Activated CD4-positive, alpha-beta T cell treated with anti-CD3 and anti-CD28 coated beads for 36 hours (primary cell): Measurements from ENCODE around the gene SUPT20HL1. TPM values are rescaled to one million over a fixed set of nuclear protein-coding genes. Genes with fewer than 3 reads are reported as not detected.
"Not testable (repeated sequence)": the region's sequence is repeated elsewhere in the genome, so short reads cannot be mapped to it uniquely, and the experiment has no call there.

ENCODE experiments used
- ATAC-seq: fragments of 200-7000 bp; cut with Tn5 transposase; one replicate; pipeline ENCODE4 v1.10.0; 2021; ENCODE audit warnings: mild to moderate bottlenecking, moderate library complexity
- CTCF ChIA-PET: fragments of 350-600 bp; sonication (Branson Sonifier 250); formaldehyde crosslinking; loops from one replicate; lab custom pipeline; 2021; ENCODE audit warnings: antibody characterized with exemption; lab: Charles Lee
- POLR2A ChIA-PET: fragments of 350-600 bp; sonication (Branson Sonifier 250); formaldehyde crosslinking; loops from one replicate; lab custom pipeline; 2021; ENCODE audit warnings: antibody characterized with exemption, inconsistent platforms; lab: Charles Lee
- DNase-seq: peaks from one replicate; pipeline ENCODE4 v3.0.0-alpha.2; 2020
- H3K27ac Mint-ChIP-seq: one replicate; pipeline ENCODE4 v1.8.0; 2021; ENCODE audit warnings: mixed read lengths
- H3K27me3 Mint-ChIP-seq: one replicate; pipeline ENCODE4 v1.8.0; 2021; ENCODE audit warnings: mixed read lengths
- H3K36me3 Mint-ChIP-seq: one replicate; pipeline ENCODE4 v1.8.0; 2021; ENCODE audit warnings: low read depth, mixed read lengths
- H3K4me1 Mint-ChIP-seq: one replicate; pipeline ENCODE4 v1.8.0; 2021; ENCODE audit warnings: mixed read lengths
- H3K4me3 Mint-ChIP-seq: one replicate; pipeline ENCODE4 v1.8.0; 2021; ENCODE audit warnings: mild to moderate bottlenecking, moderate library complexity, mixed read lengths
- H3K9me3 Mint-ChIP-seq: one replicate; pipeline ENCODE4 v1.8.0; 2021; ENCODE audit warnings: low read depth, mixed read lengths
- intact Hi-C, 2 experiments: fragments of 100-400 bp; cut with DNase I in 1 of 2; cut with micrococcal nuclease in 1 of 2; formaldehyde crosslinking; loops; one replicate each; pipeline versions ENCODE4 v1.14.2 to v1.15.1; 2022 to 2024; cut with DNase I, micrococcal nuclease
- total RNA-seq, 2 experiments: library from RNA; stranded (reverse); gene quantifications; one replicate each; pipeline ENCODE4 v1.2.3, GENCODE V29; 2021

SUPT20HL1 gene
- total RNA-seq, 2 experiments from 2014 or later = 0.07 TPM; not detected in 1

DNA sequence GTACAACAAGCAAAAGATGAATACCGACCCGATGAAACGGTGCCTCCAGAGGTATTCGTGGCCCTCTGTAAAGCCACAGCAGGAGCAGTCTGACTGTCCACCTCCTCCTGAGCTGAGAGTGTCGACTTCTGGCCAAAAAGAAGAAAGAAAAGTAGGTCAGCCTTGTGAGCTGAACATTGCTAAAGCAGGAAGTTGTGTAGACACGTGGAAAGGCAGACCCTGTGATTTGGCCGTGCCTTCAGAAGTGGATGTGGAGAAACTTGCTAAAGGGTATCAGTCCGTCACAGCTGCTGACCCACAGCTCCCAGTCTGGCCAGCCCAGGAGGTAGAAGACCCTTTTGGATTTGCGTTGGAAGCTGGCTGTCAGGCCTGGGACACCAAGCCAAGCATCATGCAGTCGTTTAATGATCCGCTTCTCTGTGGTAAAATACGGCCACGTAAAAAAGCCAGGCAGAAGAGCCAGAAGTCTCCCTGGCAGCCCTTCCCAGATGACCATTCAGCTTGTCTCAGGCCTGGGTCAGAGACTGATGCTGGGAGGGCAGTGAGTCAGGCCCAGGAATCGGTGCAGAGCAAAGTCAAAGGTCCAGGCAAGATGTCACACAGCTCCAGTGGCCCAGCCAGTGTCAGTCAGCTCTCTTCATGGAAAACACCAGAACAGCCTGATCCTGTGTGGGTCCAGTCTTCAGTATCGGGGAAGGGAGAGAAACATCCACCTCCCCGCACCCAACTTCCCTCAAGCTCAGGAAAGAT lies 3.2 kb downstream of the SUPT20HL1 start:
- DNase-seq, POLR2A ChIA-PET, H3K27me3 Mint-ChIP-seq, intact Hi-C loops, H3K9me3 Mint-ChIP-seq, ATAC-seq, H3K4me3 Mint-ChIP-seq, H3K36me3 Mint-ChIP-seq, H3K27ac Mint-ChIP-seq: not testable (repeated sequence)
- CTCF ChIA-PET = interaction anchor here (0.6 kb wide), 1 partner anchor 86 kb away, joined by 5 read pairs; no protein-coding TSS in a partner anchor
- H3K4me1 Mint-ChIP-seq = peaks cover 10% of the 10 kb centered on the region

DNA sequence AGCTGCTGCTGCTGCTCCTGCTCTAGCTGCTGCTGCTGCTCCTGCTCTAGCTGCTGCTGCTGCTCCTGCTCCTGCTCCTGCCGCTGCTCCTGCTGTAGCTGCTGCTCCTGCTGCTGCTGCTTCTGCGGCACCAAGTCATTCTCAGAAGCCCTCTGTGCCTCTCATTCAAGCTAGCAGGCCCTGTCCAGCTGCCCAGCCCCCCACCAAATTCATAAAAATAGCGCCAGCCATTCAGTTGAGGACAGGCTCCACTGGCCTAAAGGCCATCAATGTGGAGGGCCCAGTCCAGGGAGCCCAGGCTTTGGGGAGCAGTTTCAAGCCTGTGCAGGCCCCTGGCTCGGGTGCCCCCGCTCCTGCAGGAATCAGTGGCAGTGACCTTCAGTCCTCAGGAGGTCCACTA lies 3.9 kb downstream of the SUPT20HL1 start:
- intact Hi-C loops = no loop called here
- Mint-ChIP-seq H3K4me3 (no peak overlapping the region), H3K27me3 (no peaks in the 10 kb centered on the region), H3K36me3 (no peaks in the 10 kb centered on the region), H3K9me3 (no peaks in the 10 kb centered on the region), H3K4me1 (peaks cover 10% of the 10 kb centered on the region), H3K27ac (no peak overlapping the region)
- ChIA-PET CTCF (no interaction called here), POLR2A (interaction anchor here (0.8 kb wide), 1 partner anchor 15 kb away, joined by 3 read pairs; no protein-coding TSS in a partner anchor)
- no peak for ATAC-seq
- DNase-seq = no peak

GRCh38 chrX:24364851-24365538 lies 4.6 kb downstream of the SUPT20HL1 start:
- no peak overlapping the region for H3K27ac Mint-ChIP-seq
- POLR2A ChIA-PET = interaction anchor here (0.8 kb wide), 1 partner anchor 16 kb away, joined by 3 read pairs; no protein-coding TSS in a partner anchor

DNA sequence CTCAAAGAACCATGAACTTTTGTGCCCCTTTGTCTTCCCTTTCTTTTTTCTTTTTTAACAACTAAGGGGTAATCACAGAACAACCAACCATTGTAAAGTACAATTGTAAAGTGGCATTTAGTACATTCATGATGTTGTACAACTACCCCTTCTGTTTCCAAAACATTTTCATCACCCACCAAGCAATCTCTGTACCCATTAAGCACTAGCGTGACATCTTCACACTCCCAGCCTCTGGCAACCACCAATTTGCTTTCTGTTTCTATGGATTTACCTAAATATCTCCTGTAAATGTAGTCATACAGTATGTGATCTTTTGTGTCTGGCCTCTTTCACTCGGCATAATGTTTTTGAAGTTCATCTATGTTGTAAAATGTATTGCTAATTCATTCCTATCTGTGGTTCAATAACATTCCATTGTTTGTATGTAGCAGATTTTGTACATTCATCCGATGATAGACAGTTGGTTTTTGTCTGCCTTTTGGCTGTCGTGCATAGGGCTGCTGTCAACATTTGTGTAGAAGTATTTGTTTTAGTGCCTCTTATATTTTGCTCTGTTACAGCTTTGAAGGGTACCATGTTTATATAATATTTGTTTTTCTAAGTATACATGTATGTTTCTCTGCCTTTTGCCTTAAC lies 6.4 kb downstream of the SUPT20HL1 start:
- H3K4me1 Mint-ChIP-seq = peaks cover 27% of the 10 kb centered on the region
- intact Hi-C loops, POLR2A ChIA-PET, DNase-seq, H3K36me3 Mint-ChIP-seq, H3K9me3 Mint-ChIP-seq, H3K27me3 Mint-ChIP-seq, H3K4me3 Mint-ChIP-seq: not testable (repeated sequence)
- CTCF ChIA-PET = interaction anchor here (1.1 to 1.7 kb wide), 2 partner anchors 9 to 132 kb away, joined by 3 to 5 read pairs; no protein-coding TSS in a partner anchor
- peak; percentile 61 for ATAC-seq
- H3K27ac Mint-ChIP-seq = peak overlapping the region; percentile 42

More at GRCh38 chrX:24364851-24365538, 4.6 kb downstream of the SUPT20HL1 start:
- CTCF ChIA-PET = no interaction called here
- Mint-ChIP-seq H3K36me3 (no peaks in the 10 kb centered on the region), H3K9me3 (no peaks in the 10 kb centered on the region), H3K4me3 (no peak overlapping the region), H3K4me1 (peaks cover 10% of the 10 kb centered on the region), H3K27me3 (no peaks in the 10 kb centered on the region)
- DNase-seq = no peak
- ATAC-seq = no peak
- intact Hi-C loops = no loop called here

DNA sequence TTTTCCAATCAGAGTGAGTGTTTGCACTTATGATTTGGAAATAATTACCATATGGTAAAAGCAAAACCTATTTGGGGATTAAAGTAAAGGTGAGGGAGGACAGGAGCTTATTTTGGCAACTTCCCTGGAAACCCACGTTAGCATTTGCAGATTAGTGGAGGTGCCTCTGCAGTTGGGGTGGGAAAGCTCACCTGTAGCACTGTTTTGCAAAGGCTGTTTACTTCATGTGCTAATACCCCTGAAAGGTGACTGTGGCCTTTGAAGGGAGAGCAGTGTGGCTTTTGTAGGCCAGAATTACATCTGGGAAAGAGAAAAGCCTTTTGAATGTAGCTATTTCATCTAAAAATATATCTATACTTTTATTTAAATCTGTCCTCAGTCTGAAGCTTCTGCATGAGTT lies 9.4 kb downstream of the SUPT20HL1 start:
- ChIA-PET CTCF (interaction anchor here (0.6 to 4.2 kb wide), 10 partner anchors 11 to 421 kb away, joined by 3 to 30 read pairs (median 6); no protein-coding TSS in a partner anchor), POLR2A (interaction anchor here (0.5 kb wide), 1 partner anchor 325 kb away, joined by 6 read pairs; no protein-coding TSS in a partner anchor)
- ATAC-seq (no peak), DNase-seq (no peak)
- intact Hi-C loops = loop anchor here (2.0 to 10.0 kb wide), 6 partner anchors 109 to 772 kb away; partner anchors contain the start of gene POLA1 (in 1 of the 2)
- Mint-ChIP-seq H3K9me3 (no peaks in the 10 kb centered on the region), H3K4me3 (no peak overlapping the region), H3K36me3 (no peaks in the 10 kb centered on the region), H3K4me1 (peaks cover 28% of the 10 kb centered on the region), H3K27ac (no peak overlapping the region), H3K27me3 (no peaks in the 10 kb centered on the region)

GRCh38 chrX:24371391-24371972 lies 11.0 kb downstream of the SUPT20HL1 start:
- ATAC-seq = peak; percentile 64
- ChIA-PET POLR2A (no interaction called here), CTCF (interaction anchor here (0.6 to 4.2 kb wide), 20 partner anchors 9 to 750 kb away, joined by 3 to 30 read pairs (median 4); no protein-coding TSS in a partner anchor)
- Mint-ChIP-seq H3K4me3 (peak overlapping the region; percentile 35), H3K27ac (peak overlapping the region; percentile 58), H3K4me1 (peaks cover 26% of the 10 kb centered on the region), H3K9me3 (no peaks in the 10 kb centered on the region), H3K36me3 (no peaks in the 10 kb centered on the region), H3K27me3 (no peaks in the 10 kb centered on the region)
- peak; percentile 75 for DNase-seq
- intact Hi-C loops = loop anchor here (1.0 to 10.0 kb wide), 7 partner anchors 77 to 771 kb away; partner anchors contain the start of gene POLA1 (in 1 of the 2)

DNA sequence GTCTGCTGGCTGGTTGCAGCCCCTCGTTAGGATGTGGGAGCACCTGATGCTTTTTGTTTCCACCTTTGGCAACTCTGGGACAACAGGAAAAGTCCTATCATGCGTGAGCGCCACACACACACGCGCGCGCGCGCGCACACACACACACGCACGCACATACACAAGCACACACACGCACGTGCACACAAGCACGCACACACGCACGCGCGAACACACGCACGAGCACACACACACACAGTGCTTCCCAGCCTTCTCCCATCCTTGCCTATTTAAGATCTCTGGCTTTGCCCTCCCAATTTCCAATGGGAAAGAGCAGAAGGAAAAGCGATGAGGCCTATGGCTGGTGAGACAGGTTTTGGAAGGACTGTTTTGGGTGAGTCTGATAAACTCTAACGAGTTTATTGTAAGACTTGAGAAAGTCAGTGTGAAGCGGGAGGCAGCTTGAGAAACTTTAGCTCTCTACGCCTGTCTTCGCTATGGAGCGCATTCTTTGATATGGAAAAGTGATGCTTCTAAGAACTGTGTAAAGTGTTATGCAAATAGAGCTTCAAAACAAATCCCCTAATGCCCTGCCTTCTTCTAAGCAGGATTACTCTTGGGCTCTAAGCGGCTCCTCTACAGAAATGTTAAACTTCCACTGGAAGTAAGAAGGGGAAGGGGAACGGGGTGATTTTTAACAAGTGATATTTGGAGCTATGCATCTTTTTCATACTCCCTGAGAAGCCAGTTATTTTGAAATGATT lies 11.8 kb downstream of the SUPT20HL1 start:
- DNase-seq (peak; percentile 10), ATAC-seq (no peak)
- H3K27me3 Mint-ChIP-seq = no peaks in the 10 kb centered on the region
- POLR2A ChIA-PET = no interaction called here
- peak overlapping the region; percentile 42 for H3K27ac Mint-ChIP-seq
- peaks cover 24% of the 10 kb centered on the region for H3K4me1 Mint-ChIP-seq
- no peak overlapping the region for H3K4me3 Mint-ChIP-seq
- no peaks in the 10 kb centered on the region for H3K36me3 Mint-ChIP-seq
- intact Hi-C loops = loop anchor here (5.0 to 10.0 kb wide), 3 partner anchors 323 to 770 kb away; partner anchors contain the start of gene POLA1 (in 1 of the 2)
- CTCF ChIA-PET = interaction anchor here (0.6 to 4.2 kb wide), 16 partner anchors 8 to 278 kb away, joined by 3 to 30 read pairs (median 3); no protein-coding TSS in a partner anchor
- no peaks in the 10 kb centered on the region for H3K9me3 Mint-ChIP-seq

- no peaks in the 10 kb centered on the region for H3K27me3 Mint-ChIP-seq
- intact Hi-C loops = loop anchor here in 1 of 2 experiments (10.0 kb wide), 1 partner anchor 319 kb away; the partner anchor contains the start of gene POLA1
- H3K27ac Mint-ChIP-seq = no peak overlapping the region
- DNase-seq (no peak), ATAC-seq (no peak)
- no peak overlapping the region for H3K4me3 Mint-ChIP-seq
- peaks cover 13% of the 10 kb centered on the region for H3K4me1 Mint-ChIP-seq
- H3K36me3 Mint-ChIP-seq = no peaks in the 10 kb centered on the region
- CTCF ChIA-PET = no interaction called here
- no peaks in the 10 kb centered on the region for H3K9me3 Mint-ChIP-seq
- POLR2A ChIA-PET = no interaction called here
Measured at GRCh38 chrX:24375600-24376131, 15.2 kb downstream of the SUPT20HL1 start.

DNA sequence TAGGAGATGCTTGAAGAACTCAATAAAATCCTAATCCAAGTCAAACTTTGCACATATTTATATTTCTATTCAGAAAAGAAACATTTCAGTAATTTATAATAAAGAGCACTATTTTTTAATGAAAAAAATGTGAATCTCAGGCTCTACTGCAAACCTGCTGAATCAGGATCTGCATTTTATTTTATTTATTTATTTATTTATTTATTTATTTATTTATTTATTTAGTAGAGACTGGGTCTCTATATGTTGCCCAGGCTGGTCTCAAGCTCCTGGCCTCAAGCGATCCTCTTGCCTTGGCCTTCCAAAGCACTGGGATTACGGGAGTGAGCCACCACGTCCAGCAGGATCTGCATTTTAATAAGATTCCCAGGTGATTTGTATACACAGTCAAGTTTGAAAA lies 16.0 kb downstream of the SUPT20HL1 start:
- intact Hi-C loops = loop anchor here in 1 of 2 experiments (10.0 kb wide), 1 partner anchor 318 kb away; the partner anchor contains the start of gene POLA1
- no peak for DNase-seq
- Mint-ChIP-seq H3K4me1 (peaks cover 6% of the 10 kb centered on the region), H3K9me3 (no peaks in the 10 kb centered on the region), H3K27ac (no peak overlapping the region), H3K4me3 (no peak overlapping the region), H3K27me3 (no peaks in the 10 kb centered on the region), H3K36me3 (no peaks in the 10 kb centered on the region)
- no peak for ATAC-seq
- POLR2A ChIA-PET = no interaction called here
- CTCF ChIA-PET = no interaction called here

- intact Hi-C loops = loop anchor here in 1 of 2 experiments (10.0 kb wide), 1 partner anchor 318 kb away; the partner anchor contains the start of gene POLA1
- no peaks in the 10 kb centered on the region for H3K36me3 Mint-ChIP-seq
- ChIA-PET CTCF (interaction anchor here (0.6 kb wide), 1 partner anchor 122 kb away, joined by 6 read pairs; no protein-coding TSS in a partner anchor), POLR2A (no interaction called here)
- no peak overlapping the region for H3K4me3 Mint-ChIP-seq
- DNase-seq (no peak), ATAC-seq (no peak)
- no peaks in the 10 kb centered on the region for H3K27me3 Mint-ChIP-seq
- H3K27ac Mint-ChIP-seq = no peak overlapping the region
- no peaks in the 10 kb centered on the region for H3K4me1 Mint-ChIP-seq
- H3K9me3 Mint-ChIP-seq = no peaks in the 10 kb centered on the region
Measured at GRCh38 chrX:24377195-24377594, 16.8 kb downstream of the SUPT20HL1 start.
